Neuronal stem cell (in vitro differentiated cells): ENCODE data around the gene JAKMIP1.

Experiments
- DNase-seq: peaks from one replicate; pipeline ENCODE4 v3.0.0-alpha.2; 2013; ENCODE audit warnings: low spot score
- H2AFZ ChIP-seq: one replicate; pipeline ENCODE4 v1.6.1; 2013; ENCODE audit warnings: mild to moderate bottlenecking, low read length, inconsistent platforms
- H2AK5ac ChIP-seq: 2 replicates; pipeline ENCODE4 v1.6.1; 2013; ENCODE audit warnings: low read depth, mild to moderate bottlenecking, inconsistent platforms, low read length, moderate library complexity, mixed read lengths
- H2BK120ac ChIP-seq: 2 replicates; pipeline ENCODE4 v1.6.1; 2013; ENCODE audit warnings: low read depth, mild to moderate bottlenecking, inconsistent platforms, low read length, moderate library complexity, mixed read lengths
- H2BK12ac ChIP-seq: one replicate; pipeline ENCODE4 v1.6.1; 2013; ENCODE audit warnings: low read length, inconsistent platforms
- H2BK15ac ChIP-seq: 2 replicates; pipeline ENCODE4 v1.6.1; 2013; ENCODE audit warnings: mild to moderate bottlenecking, low read length, inconsistent platforms, mixed read lengths
- H2BK5ac ChIP-seq: one replicate; pipeline ENCODE4 v1.6.1; 2013; ENCODE audit warnings: inconsistent platforms, mild to moderate bottlenecking, low read length, moderate library complexity
- H3K14ac ChIP-seq: one replicate; pipeline ENCODE4 v1.6.1; 2013; ENCODE audit warnings: low read length, inconsistent platforms
- H3K18ac ChIP-seq: 2 replicates; pipeline ENCODE4 v1.6.1; 2013; ENCODE audit warnings: low read length, inconsistent platforms
- H3K23ac ChIP-seq: 2 replicates; pipeline ENCODE4 v1.6.1; 2013; ENCODE audit warnings: low read depth, mild to moderate bottlenecking, mixed read lengths, low read length, inconsistent platforms; ENCODE audit not compliant: poor library complexity
- H3K27ac ChIP-seq: replicated peaks from 3 replicates; pipeline ENCODE4 v1.5.1; 2013; ENCODE audit warnings: low read length, inconsistent platforms
- H3K27me3 ChIP-seq, 3 experiments: 2 replicates each; pipeline ENCODE4 v1.6.1; 2013; ENCODE audit warnings: low read length in 3 of 3, mild to moderate bottlenecking in 2 of 3, inconsistent platforms in 1 of 3, low read depth in 1 of 3, mixed read lengths in 1 of 3, moderate library complexity in 1 of 3; ENCODE audit not compliant: control insufficient read depth in 3 of 3, insufficient read depth in 3 of 3
- H3K36me3 ChIP-seq, 2 donors: replicated peaks in 1 of 2; 2 replicates each; pipeline ENCODE4 v1.6.1; 2013; ENCODE audit warnings: low read length in 2 of 2; ENCODE audit not compliant: control insufficient read depth in 2 of 2, insufficient read depth in 2 of 2
- H3K4ac ChIP-seq: 2 replicates; pipeline ENCODE4 v1.6.1; 2013; ENCODE audit warnings: inconsistent platforms, mild to moderate bottlenecking, low read length, moderate library complexity
- H3K4me1 ChIP-seq, 2 donors: 1 replicate in 1 of 2; 2 replicates in 1 of 2; pipeline ENCODE4 v1.6.1; 2013; ENCODE audit warnings: low read length in 2 of 2, low read depth in 1 of 2; ENCODE audit not compliant: control insufficient read depth in 2 of 2, insufficient read depth in 1 of 2
- H3K4me2 ChIP-seq: one replicate; pipeline ENCODE4 v1.6.1; 2013; ENCODE audit warnings: mild to moderate bottlenecking, low read length, inconsistent platforms; ENCODE audit not compliant: insufficient read depth, poor library complexity, severe bottlenecking
- H3K4me3 ChIP-seq, 2 donors: 2 replicates each; pipeline ENCODE4 v1.5.1; 2013; ENCODE audit warnings: low read length in 2 of 2, mild to moderate bottlenecking in 2 of 2, inconsistent platforms in 1 of 2, moderate library complexity in 1 of 2
- H3K79me1 ChIP-seq: one replicate; pipeline ENCODE4 v1.6.1; 2013; ENCODE audit warnings: low read depth, mild to moderate bottlenecking, inconsistent platforms, low read length, moderate library complexity
- H3K9ac ChIP-seq: one replicate; pipeline ENCODE4 v1.6.1; 2013; ENCODE audit warnings: mild to moderate bottlenecking, low read depth, low read length, inconsistent platforms; ENCODE audit not compliant: poor library complexity
- H3K9me3 ChIP-seq, 2 donors: replicated peaks in 1 of 2; 2 replicates each; pipeline versions ENCODE3 to v1.6.1; 2013; ENCODE audit warnings: low read length in 2 of 2, mild to moderate bottlenecking in 2 of 2, inconsistent platforms in 1 of 2, low read depth in 1 of 2, mixed read lengths in 1 of 2, moderate library complexity in 1 of 2; ENCODE audit not compliant: control insufficient read depth in 2 of 2, insufficient read depth in 1 of 2
- H4K8ac ChIP-seq: one replicate; pipeline ENCODE4 v1.6.1; 2013; ENCODE audit warnings: low read depth, mild to moderate bottlenecking, inconsistent platforms, low read length, moderate library complexity
- H4K91ac ChIP-seq: one replicate; pipeline ENCODE4 v1.6.1; 2013; ENCODE audit warnings: low read length, low read depth, mild to moderate bottlenecking, inconsistent platforms; ENCODE audit not compliant: poor library complexity
- WGBS, 2 donors: extraction: QIAGEN DNeasy Blood & Tissue Kit; methylation state at CpG; one replicate each; pipeline ENCODE4 v1.1.7; 2013; ENCODE audit warnings: missing lambda C conversion rate in 2 of 2, mixed read lengths in 1 of 2; ENCODE audit not compliant: insufficient read length in 2 of 2, insufficient replicate concordance in 1 of 2; ENCODE audit errors: extremely low coverage in 2 of 2; 5-methylcytosine and 5-hydroxymethylcytosine counted together

Gene JAKMIP1

DNA sequence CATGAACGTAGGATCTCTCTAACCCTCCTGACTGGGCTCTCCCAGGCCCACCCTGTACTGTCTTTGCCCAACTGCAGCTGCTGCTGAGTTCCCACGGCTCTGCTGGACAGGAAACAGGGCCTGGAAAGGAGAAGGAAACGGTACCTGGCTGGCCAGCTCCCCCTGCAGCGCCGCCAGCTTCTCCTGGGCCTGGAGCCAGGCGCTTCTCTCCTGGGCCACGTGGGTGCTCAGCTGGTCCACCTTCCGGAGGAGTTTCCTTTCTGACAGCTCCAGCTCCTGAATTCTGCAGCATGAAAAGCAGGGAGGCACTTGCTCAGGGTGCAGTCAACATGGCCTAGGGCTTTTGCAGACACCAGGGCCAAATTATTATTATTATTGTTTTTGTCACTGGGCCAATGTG, 188.7 kb downstream of the JAKMIP1 start:
- Histone ChIP-seq H4K91ac (no peak overlapping the region), H3K4ac (no peak overlapping the region), H2BK12ac (no peak overlapping the region), H2AFZ (no peak overlapping the region), H2BK15ac (no peak overlapping the region), H4K8ac (no peak overlapping the region), H3K79me1 (no peaks in the 10 kb centered on the region), H3K4me1 (no peaks in the 10 kb centered on the region), H2BK5ac (no peak overlapping the region), H3K27me3 (peaks cover 0 to 34% (median 20%) of the 10 kb centered on the region in 3 experiments), H3K9ac (no peak overlapping the region), H3K14ac (peak overlapping the region; percentile 5), H3K27ac (no peak overlapping the region), H3K9me3 (peaks cover 0 to 3% of the 10 kb centered on the region in 2 donors), H3K4me2 (no peak overlapping the region), H2AK5ac (peak overlapping the region; percentile 11), H3K23ac (no peak overlapping the region), H3K4me3 (no peak overlapping the region), H2BK120ac (no peak overlapping the region), H3K36me3 (no peaks in the 10 kb centered on the region), H3K18ac (peak overlapping the region; percentile 22)
- no peak for DNase-seq
- no CpG with 5 or more reads among the region's 8 CpGs for WGBS, 2 donors

DNA sequence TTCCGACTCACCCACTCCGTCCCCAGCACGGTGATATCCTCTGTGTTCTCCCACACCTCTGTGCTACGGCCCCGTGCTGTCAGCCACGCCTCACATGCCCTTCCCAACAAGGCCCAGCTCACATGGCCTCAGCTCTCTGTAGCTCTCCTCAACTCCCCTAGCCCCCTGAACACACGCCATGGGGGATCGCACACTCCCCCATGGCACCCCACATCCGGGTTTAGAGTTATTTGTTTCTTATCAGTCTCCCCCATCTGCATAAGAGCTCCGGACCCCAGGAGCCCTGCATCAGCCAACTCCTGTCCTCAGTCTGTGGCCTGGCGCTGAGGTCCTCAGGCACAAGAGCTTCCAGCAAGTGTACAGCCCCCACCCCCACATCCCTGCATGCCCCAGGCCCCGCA, 189.1 kb downstream of the JAKMIP1 start:
- peaks cover 0 to 3% of the 10 kb centered on the region in 2 donors for H3K9me3 ChIP-seq
- no peaks in the 10 kb centered on the region for H3K4me1 ChIP-seq
- no peaks in the 10 kb centered on the region for H3K36me3 ChIP-seq
- H4K8ac ChIP-seq, result no peak overlapping the region
- no peak for DNase-seq
- no CpG with 5 or more reads among the region's 12 CpGs for WGBS, 2 donors
- H2AFZ ChIP-seq, result no peak overlapping the region
- H3K27me3 ChIP-seq, result peaks cover 0 to 36% (median 20%) of the 10 kb centered on the region in 3 experiments
- no peak overlapping the region for H2BK15ac ChIP-seq
- no peak overlapping the region for H3K9ac ChIP-seq
- no peak overlapping the region for H3K18ac ChIP-seq
- no peak overlapping the region for H3K4me3 ChIP-seq
- no peak overlapping the region for H3K4ac ChIP-seq
- no peak overlapping the region for H2BK12ac ChIP-seq
- H2BK5ac ChIP-seq, result no peak overlapping the region
- H3K79me1 ChIP-seq, result no peaks in the 10 kb centered on the region
- H2BK120ac ChIP-seq, result no peak overlapping the region
- no peak overlapping the region for H3K14ac ChIP-seq
- peak overlapping the region; percentile 56 for H2AK5ac ChIP-seq
- peak overlapping the region; percentile 30 for H3K23ac ChIP-seq
- no peak overlapping the region for H3K4me2 ChIP-seq
- H4K91ac ChIP-seq, result no peak overlapping the region
- no peak overlapping the region for H3K27ac ChIP-seq

DNA sequence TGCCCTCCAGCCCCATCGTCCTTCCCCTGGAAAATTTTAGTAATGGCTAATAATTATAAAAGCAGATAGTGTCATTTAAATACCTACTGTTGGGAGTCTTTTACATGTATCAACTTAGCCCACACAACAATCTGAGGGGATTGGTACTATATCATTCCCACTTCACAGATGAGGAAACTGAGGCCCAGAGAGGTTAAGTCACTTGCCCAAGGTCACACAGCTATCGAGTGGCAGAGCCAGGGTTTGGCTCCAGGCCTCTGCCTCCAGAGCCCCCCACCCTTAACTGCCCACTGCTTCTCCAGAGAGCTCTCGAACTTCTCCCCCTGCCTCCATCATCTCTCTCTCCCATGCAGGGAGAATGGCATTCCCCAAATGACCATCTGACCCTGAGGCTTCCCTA, 189.6 kb downstream of the JAKMIP1 start:
- Histone ChIP-seq H3K27me3 (peaks cover 0 to 36% (median 20%) of the 10 kb centered on the region in 3 experiments), H3K4me3 (no peak overlapping the region)

DNA sequence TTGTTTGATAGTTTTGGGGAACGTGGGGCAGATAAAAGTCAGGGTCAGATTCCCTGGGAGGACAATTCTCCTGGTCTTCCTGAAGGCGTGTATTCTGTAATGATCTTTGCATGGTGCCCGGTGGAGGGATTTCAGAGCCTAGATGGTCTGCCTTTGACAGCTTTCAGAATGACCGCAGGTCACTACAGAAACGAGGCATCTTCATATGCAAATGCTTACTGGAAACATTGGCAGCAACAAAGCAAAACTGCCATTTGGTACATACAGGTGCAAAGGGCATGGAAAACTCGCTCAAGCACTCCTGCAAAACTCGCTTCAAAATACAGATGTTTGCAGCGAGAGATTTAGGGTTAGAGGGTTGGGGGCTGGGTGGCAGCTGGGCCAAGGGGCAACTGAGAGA, 190.9 kb downstream of the JAKMIP1 start:
- Histone ChIP-seq H3K9ac (no peak overlapping the region), H3K36me3 (no peaks in the 10 kb centered on the region), H3K79me1 (no peaks in the 10 kb centered on the region), H2BK12ac (no peak overlapping the region), H2AFZ (no peak overlapping the region), H2BK5ac (no peak overlapping the region), H3K23ac (no peak overlapping the region), H2BK15ac (no peak overlapping the region), H2AK5ac (no peak overlapping the region), H3K18ac (no peak overlapping the region), H3K9me3 (peaks cover 0 to 5% of the 10 kb centered on the region in 2 donors), H3K27me3 (peaks cover 0 to 36% (median 21%) of the 10 kb centered on the region in 3 experiments), H3K4me3 (no peak overlapping the region), H3K4me1 (no peaks in the 10 kb centered on the region), H3K14ac (no peak overlapping the region), H2BK120ac (no peak overlapping the region), H3K27ac (no peak overlapping the region), H4K8ac (no peak overlapping the region), H4K91ac (no peak overlapping the region), H3K4me2 (no peak overlapping the region), H3K4ac (no peak overlapping the region)
- no CpG with 5 or more reads among the region's 8 CpGs for WGBS, 2 donors
- DNase-seq, result no peak

More for the DNA sequence above, 189.6 kb downstream of the JAKMIP1 start:
- no peaks in the 10 kb centered on the region for H3K36me3 ChIP-seq
- no peak overlapping the region for H3K27ac ChIP-seq
- no peak overlapping the region for H2BK15ac ChIP-seq
- no peak overlapping the region for H2AFZ ChIP-seq
- H3K9ac ChIP-seq, result no peak overlapping the region
- H3K4ac ChIP-seq, result no peak overlapping the region
- H3K4me2 ChIP-seq, result no peak overlapping the region
- no peak overlapping the region for H4K91ac ChIP-seq
- no peak overlapping the region for H3K18ac ChIP-seq
- no peak overlapping the region for H2BK12ac ChIP-seq
- H3K4me1 ChIP-seq, result no peaks in the 10 kb centered on the region
- peak overlapping the region; percentile 30 for H3K23ac ChIP-seq
- no peak overlapping the region for H2AK5ac ChIP-seq
- no peak overlapping the region for H4K8ac ChIP-seq
- H3K79me1 ChIP-seq, result no peaks in the 10 kb centered on the region
- no peak overlapping the region for H3K14ac ChIP-seq
- H2BK120ac ChIP-seq, result no peak overlapping the region
- DNase-seq, result no peak
- no peak overlapping the region for H2BK5ac ChIP-seq
- WGBS, 2 donors, result no CpG with 5 or more reads among the region's 3 CpGs
- H3K9me3 ChIP-seq, result peaks cover 0 to 3% of the 10 kb centered on the region in 2 donors
